Esophagus squamous epithelium (tissue), 4 donors: ENCODE results near the gene HIRIP3.

ENCODE experiments used
- POLR2A ChIP-seq, 4 donors: fragments of 450-650 bp; IDR thresholded peaks; one replicate each; pipeline ENCODE4 v1.6.1; 2017; ENCODE audit warnings: antibody characterized with exemption in 4 of 4, mild to moderate bottlenecking in 4 of 4, moderate library complexity in 3 of 4
- TF ChIP-seq, protein P1 (sequence below), 6 experiments: fragments of 450-650 bp in 4 of 6; fragments of 200-600 bp in 2 of 6; sonication (generic) in 2 of 6; IDR thresholded peaks; one replicate each; pipeline ENCODE4 v1.5.1; 2016 to 2019; ENCODE audit warnings: antibody characterized with exemption in 6 of 6, mild to moderate bottlenecking in 4 of 6, moderate library complexity in 4 of 6

DNA sequence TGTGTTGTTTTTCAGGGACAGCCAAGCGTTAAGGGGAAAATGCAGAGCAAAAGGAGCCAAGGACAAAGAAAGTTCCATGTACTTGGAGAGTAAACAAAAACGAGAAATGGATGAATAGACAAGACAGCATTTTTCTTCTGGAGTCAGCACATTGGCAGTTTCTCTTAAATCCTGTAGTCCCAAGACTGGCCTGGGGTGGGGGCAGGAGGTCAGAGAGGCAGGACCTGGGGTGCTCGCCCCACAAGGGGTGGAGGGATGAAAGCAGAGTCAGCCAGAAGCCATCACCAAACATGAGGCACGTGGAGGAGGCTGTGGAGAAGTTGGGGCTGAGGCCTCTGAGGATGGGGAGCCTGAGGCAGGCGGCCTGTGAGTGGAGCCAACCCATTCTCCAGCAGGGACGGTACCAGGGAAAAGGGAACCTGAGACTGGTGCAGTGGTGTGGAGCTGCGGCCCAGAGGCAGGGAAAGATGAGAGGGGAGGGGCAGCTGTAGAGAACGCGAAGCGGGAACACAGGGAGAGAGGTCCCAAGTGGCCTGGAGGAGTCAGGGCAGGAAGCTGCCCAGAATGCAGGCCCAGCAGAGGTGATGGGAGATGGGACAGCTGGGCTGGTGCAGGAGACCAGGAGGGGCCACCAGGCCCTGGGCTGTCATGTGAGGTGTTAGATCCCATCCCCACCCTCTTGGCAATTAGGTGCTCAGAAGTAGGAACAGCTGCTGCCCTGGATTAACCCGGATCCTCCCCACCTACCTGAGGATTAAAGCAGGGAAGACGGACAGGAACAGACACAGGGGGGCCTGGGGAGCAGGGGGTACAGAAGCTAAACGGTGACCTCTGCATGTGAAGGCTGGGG lies 32.4 kb upstream of the HIRIP3 start:
- no peak for TF ChIP-seq POLR2A (IDR thresholded peaks at IDR 0.05)
- TF ChIP-seq, protein P1, sequence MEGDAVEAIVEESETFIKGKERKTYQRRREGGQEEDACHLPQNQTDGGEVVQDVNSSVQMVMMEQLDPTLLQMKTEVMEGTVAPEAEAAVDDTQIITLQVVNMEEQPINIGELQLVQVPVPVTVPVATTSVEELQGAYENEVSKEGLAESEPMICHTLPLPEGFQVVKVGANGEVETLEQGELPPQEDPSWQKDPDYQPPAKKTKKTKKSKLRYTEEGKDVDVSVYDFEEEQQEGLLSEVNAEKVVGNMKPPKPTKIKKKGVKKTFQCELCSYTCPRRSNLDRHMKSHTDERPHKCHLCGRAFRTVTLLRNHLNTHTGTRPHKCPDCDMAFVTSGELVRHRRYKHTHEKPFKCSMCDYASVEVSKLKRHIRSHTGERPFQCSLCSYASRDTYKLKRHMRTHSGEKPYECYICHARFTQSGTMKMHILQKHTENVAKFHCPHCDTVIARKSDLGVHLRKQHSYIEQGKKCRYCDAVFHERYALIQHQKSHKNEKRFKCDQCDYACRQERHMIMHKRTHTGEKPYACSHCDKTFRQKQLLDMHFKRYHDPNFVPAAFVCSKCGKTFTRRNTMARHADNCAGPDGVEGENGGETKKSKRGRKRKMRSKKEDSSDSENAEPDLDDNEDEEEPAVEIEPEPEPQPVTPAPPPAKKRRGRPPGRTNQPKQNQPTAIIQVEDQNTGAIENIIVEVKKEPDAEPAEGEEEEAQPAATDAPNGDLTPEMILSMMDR (IDR thresholded peaks at IDR 0.05) = no peak
